ENCODE results near the gene DDAH1. TPM values are rescaled to one million over a fixed set of nuclear protein-coding genes. Genes with fewer than 3 reads are reported as not detected.
"Not testable (repeated sequence)": the region's sequence is repeated elsewhere in the genome, so short reads cannot be mapped to it uniquely, and the experiment has no call there.

Gene DDAH1
- 26.6 TPM for polyA plus RNA-seq (2013, experiment 1 of 2)
- polyA plus RNA-seq (2013, experiment 2 of 2): 28.0 TPM

- peak; percentile 70 for DNase-seq
- H2AK5ac ChIP-seq (ENCODE audit: low read length): no peak within 1 kb of the TSS
These were observed at the start of gene DDAH1 for GRCh38 chr1:85465099-85465785. DDAH1 (minus strand) TSS chr1:85465159; CDS start chr1:85465045, 114 bp downstream.

GRCh38 chr1:85513998-85514397 lies 49.0 kb upstream of the DDAH1 start:
- H3K56ac ChIP-seq (ENCODE audit: low read length); H3K79me1 ChIP-seq (ENCODE audit: low read length); H2BK5ac ChIP-seq (ENCODE audit: low read length); H3K4ac ChIP-seq (ENCODE audit: low read depth, low read length); H3K4me3 ChIP-seq (ENCODE audit: low read length); H3K36me3 ChIP-seq (ENCODE audit: control insufficient read depth, insufficient read depth, low read length); H2BK15ac ChIP-seq (replicated peaks; ENCODE audit: low read depth); H3K23ac ChIP-seq (ENCODE audit: low read length); H4K8ac ChIP-seq (ENCODE audit: low read depth, low read length); H3K27ac ChIP-seq (ENCODE audit: low read depth, low read length); H3K4me1 ChIP-seq (ENCODE audit: control insufficient read depth, low read depth, low read length); H3K79me2 ChIP-seq (ENCODE audit: control insufficient read depth, insufficient read depth, low read length); H3K9ac ChIP-seq (ENCODE audit: low read length); DNase-seq; H2BK120ac ChIP-seq (ENCODE audit: low read depth, low read length); H4K5ac ChIP-seq (ENCODE audit: low read length); H3K18ac ChIP-seq (ENCODE audit: low read length); H3K4me2 ChIP-seq (ENCODE audit: low read length); H2AK5ac ChIP-seq (ENCODE audit: low read length); H3K27me3 ChIP-seq (ENCODE audit: insufficient read depth, low read length, poor library complexity): not testable (repeated sequence)
- no CpG with 5 or more reads among the region's 4 CpGs for WGBS (ENCODE audit: extremely low coverage, insufficient coverage, low lambda C conversion rate)

More at GRCh38 chr1:85465099-85465785, at the start of gene DDAH1:
- Histone ChIP-seq H4K5ac (ENCODE audit: low read length) (no peak within 1 kb of the TSS), H3K27ac (ENCODE audit: low read depth, low read length) (peak within 1 kb of the TSS; percentile 40), H3K36me3 (ENCODE audit: control insufficient read depth, insufficient read depth, low read length) (no peaks in the 10 kb centered on the region), H3K4ac (ENCODE audit: low read depth, low read length) (no peak within 1 kb of the TSS), H3K23ac (ENCODE audit: low read length) (no peak within 1 kb of the TSS), H3K18ac (ENCODE audit: low read length) (no peak within 1 kb of the TSS), H3K79me1 (ENCODE audit: low read length) (no peaks in the 10 kb centered on the region), H2BK5ac (ENCODE audit: low read length) (no peak within 1 kb of the TSS), H3K79me2 (ENCODE audit: control insufficient read depth, insufficient read depth, low read length) (no peaks in the 10 kb centered on the region), H2BK120ac (ENCODE audit: low read depth, low read length) (no peak within 1 kb of the TSS), H3K4me3 (ENCODE audit: low read length) (peak within 1 kb of the TSS; percentile 45), H3K4me1 (ENCODE audit: control insufficient read depth, low read depth, low read length) (peaks cover 2% of the 10 kb centered on the region), H4K8ac (ENCODE audit: low read depth, low read length) (no peak within 1 kb of the TSS), H3K9ac (ENCODE audit: low read length) (peak within 1 kb of the TSS; percentile 77), H2BK15ac (replicated peaks; ENCODE audit: low read depth) (no peak within 1 kb of the TSS), H3K27me3 (ENCODE audit: insufficient read depth, low read length, poor library complexity) (peaks cover 2% of the 10 kb centered on the region), H3K4me2 (ENCODE audit: low read length) (peak within 1 kb of the TSS; percentile 88), H3K56ac (ENCODE audit: low read length) (peak within 1 kb of the TSS; percentile 98)
- no CpG with 5 or more reads among the region's 56 CpGs for WGBS (ENCODE audit: extremely low coverage, insufficient coverage, low lambda C conversion rate)

- no peak overlapping the region for H3K9ac ChIP-seq (ENCODE audit: low read length)
- H3K79me1 ChIP-seq (ENCODE audit: low read length): no peaks in the 10 kb centered on the region
- H3K56ac ChIP-seq (ENCODE audit: low read length): no peak overlapping the region
- no peak overlapping the region for H3K4me3 ChIP-seq (ENCODE audit: low read length)
- H3K36me3 ChIP-seq (ENCODE audit: control insufficient read depth, insufficient read depth, low read length): no peaks in the 10 kb centered on the region
- H3K4ac ChIP-seq (ENCODE audit: low read depth, low read length): peak overlapping the region; percentile 52
- no peak overlapping the region for H3K23ac ChIP-seq (ENCODE audit: low read length)
- no peak overlapping the region for H3K27ac ChIP-seq (ENCODE audit: low read depth, low read length)
- WGBS (ENCODE audit: extremely low coverage, insufficient coverage, low lambda C conversion rate): no CpG with 5 or more reads among the region's 1 CpG
- no peak overlapping the region for H4K8ac ChIP-seq (ENCODE audit: low read depth, low read length)
- H2BK120ac ChIP-seq (ENCODE audit: low read depth, low read length): no peak overlapping the region
- no peaks in the 10 kb centered on the region for H3K27me3 ChIP-seq (ENCODE audit: insufficient read depth, low read length, poor library complexity)
- H3K4me1 ChIP-seq (ENCODE audit: control insufficient read depth, low read depth, low read length): no peaks in the 10 kb centered on the region
- no peak overlapping the region for H3K18ac ChIP-seq (ENCODE audit: low read length)
- H3K4me2 ChIP-seq (ENCODE audit: low read length): no peak overlapping the region
- no peak overlapping the region for H2BK5ac ChIP-seq (ENCODE audit: low read length)
- DNase-seq: no peak
- H2BK15ac ChIP-seq (replicated peaks; ENCODE audit: low read depth): no peak overlapping the region
- H3K79me2 ChIP-seq (ENCODE audit: control insufficient read depth, insufficient read depth, low read length): no peaks in the 10 kb centered on the region
- no peak overlapping the region for H2AK5ac ChIP-seq (ENCODE audit: low read length)
- H4K5ac ChIP-seq (ENCODE audit: low read length): no peak overlapping the region
These were observed 39.5 kb upstream of the DDAH1 start for GRCh38 chr1:85504417-85504816.

- peak; percentile 88 for DNase-seq
- no peaks in the 10 kb centered on the region for H3K36me3 ChIP-seq (ENCODE audit: control insufficient read depth, insufficient read depth, low read length)
- H3K79me2 ChIP-seq (ENCODE audit: control insufficient read depth, insufficient read depth, low read length): no peaks in the 10 kb centered on the region
- WGBS (ENCODE audit: extremely low coverage, insufficient coverage, low lambda C conversion rate): no CpG with 5 or more reads among the region's 3 CpGs
- no peak overlapping the region for H3K27ac ChIP-seq (ENCODE audit: low read depth, low read length)
- H2BK15ac ChIP-seq (replicated peaks; ENCODE audit: low read depth): no peak overlapping the region
- H3K4me2 ChIP-seq (ENCODE audit: low read length): no peak overlapping the region
- H3K4me1 ChIP-seq (ENCODE audit: control insufficient read depth, low read depth, low read length): no peaks in the 10 kb centered on the region
- H4K8ac ChIP-seq (ENCODE audit: low read depth, low read length): no peak overlapping the region
- H3K4ac ChIP-seq (ENCODE audit: low read depth, low read length): no peak overlapping the region
- no peak overlapping the region for H2BK5ac ChIP-seq (ENCODE audit: low read length)
- no peak overlapping the region for H2BK120ac ChIP-seq (ENCODE audit: low read depth, low read length)
- H3K18ac ChIP-seq (ENCODE audit: low read length): no peak overlapping the region
- no peak overlapping the region for H3K9ac ChIP-seq (ENCODE audit: low read length)
- no peak overlapping the region for H3K4me3 ChIP-seq (ENCODE audit: low read length)
- no peaks in the 10 kb centered on the region for H3K79me1 ChIP-seq (ENCODE audit: low read length)
- no peak overlapping the region for H3K23ac ChIP-seq (ENCODE audit: low read length)
- no peaks in the 10 kb centered on the region for H3K27me3 ChIP-seq (ENCODE audit: insufficient read depth, low read length, poor library complexity)
- no peak overlapping the region for H4K5ac ChIP-seq (ENCODE audit: low read length)
- H2AK5ac ChIP-seq (ENCODE audit: low read length): no peak overlapping the region
- H3K56ac ChIP-seq (ENCODE audit: low read length): peak overlapping the region; percentile 51
These were observed 37.7 kb upstream of the DDAH1 start for GRCh38 chr1:85502625-85503083.

- no peak overlapping the region for H2BK15ac ChIP-seq (replicated peaks; ENCODE audit: low read depth)
- H3K4me1 ChIP-seq (ENCODE audit: control insufficient read depth, low read depth, low read length): no peaks in the 10 kb centered on the region
- H3K36me3 ChIP-seq (ENCODE audit: control insufficient read depth, insufficient read depth, low read length): no peaks in the 10 kb centered on the region
- no peak overlapping the region for H3K18ac ChIP-seq (ENCODE audit: low read length)
- no peak overlapping the region for H4K8ac ChIP-seq (ENCODE audit: low read depth, low read length)
- no peak overlapping the region for H3K4me3 ChIP-seq (ENCODE audit: low read length)
- H3K27me3 ChIP-seq (ENCODE audit: insufficient read depth, low read length, poor library complexity): no peaks in the 10 kb centered on the region
- no peak overlapping the region for H3K4ac ChIP-seq (ENCODE audit: low read depth, low read length)
- no peak overlapping the region for H4K5ac ChIP-seq (ENCODE audit: low read length)
- no peak overlapping the region for H3K4me2 ChIP-seq (ENCODE audit: low read length)
- H3K9ac ChIP-seq (ENCODE audit: low read length): no peak overlapping the region
- WGBS (ENCODE audit: extremely low coverage, insufficient coverage, low lambda C conversion rate): no CpG with 5 or more reads among the region's 4 CpGs
- H3K79me2 ChIP-seq (ENCODE audit: control insufficient read depth, insufficient read depth, low read length): no peaks in the 10 kb centered on the region
- H2BK5ac ChIP-seq (ENCODE audit: low read length): no peak overlapping the region
- DNase-seq: peak; percentile 19
- H2BK120ac ChIP-seq (ENCODE audit: low read depth, low read length): no peak overlapping the region
- H3K23ac ChIP-seq (ENCODE audit: low read length): no peak overlapping the region
- H3K27ac ChIP-seq (ENCODE audit: low read depth, low read length): no peak overlapping the region
- peak overlapping the region; percentile 51 for H3K56ac ChIP-seq (ENCODE audit: low read length)
- no peaks in the 10 kb centered on the region for H3K79me1 ChIP-seq (ENCODE audit: low read length)
- no peak overlapping the region for H2AK5ac ChIP-seq (ENCODE audit: low read length)
These were observed 37.2 kb upstream of the DDAH1 start for GRCh38 chr1:85502171-85502570.

Measured in mesendoderm (in vitro differentiated cells).